Hypothalamus (tissue), 51 donors: ENCODE results near the gene FAM43A.
A peak's percentile ranks its signal among the peaks of the same experiment; 100 is the strongest.

Source experiments
- DNase-seq, 51 donors: peaks; one replicate each; lab custom pipeline; 2025; lab: John Stamatoyannopoulos, UW

Gene FAM43A

GRCh38 chr3:194685718-194686413 lies at the start of gene FAM43A:
TSS of gene FAM43A (plus strand) at chr3:194685883. CDS start at chr3:194686827, 944 bp downstream.
- DNase-seq: peak in 50 of 51 donors; percentile 19 to 86 (median 63)

GRCh38 chr3:194637066-194637465 lies 48.6 kb upstream of the FAM43A start:
- DNase-seq: peak in 1 of 51 donors; percentile 22

DNA sequence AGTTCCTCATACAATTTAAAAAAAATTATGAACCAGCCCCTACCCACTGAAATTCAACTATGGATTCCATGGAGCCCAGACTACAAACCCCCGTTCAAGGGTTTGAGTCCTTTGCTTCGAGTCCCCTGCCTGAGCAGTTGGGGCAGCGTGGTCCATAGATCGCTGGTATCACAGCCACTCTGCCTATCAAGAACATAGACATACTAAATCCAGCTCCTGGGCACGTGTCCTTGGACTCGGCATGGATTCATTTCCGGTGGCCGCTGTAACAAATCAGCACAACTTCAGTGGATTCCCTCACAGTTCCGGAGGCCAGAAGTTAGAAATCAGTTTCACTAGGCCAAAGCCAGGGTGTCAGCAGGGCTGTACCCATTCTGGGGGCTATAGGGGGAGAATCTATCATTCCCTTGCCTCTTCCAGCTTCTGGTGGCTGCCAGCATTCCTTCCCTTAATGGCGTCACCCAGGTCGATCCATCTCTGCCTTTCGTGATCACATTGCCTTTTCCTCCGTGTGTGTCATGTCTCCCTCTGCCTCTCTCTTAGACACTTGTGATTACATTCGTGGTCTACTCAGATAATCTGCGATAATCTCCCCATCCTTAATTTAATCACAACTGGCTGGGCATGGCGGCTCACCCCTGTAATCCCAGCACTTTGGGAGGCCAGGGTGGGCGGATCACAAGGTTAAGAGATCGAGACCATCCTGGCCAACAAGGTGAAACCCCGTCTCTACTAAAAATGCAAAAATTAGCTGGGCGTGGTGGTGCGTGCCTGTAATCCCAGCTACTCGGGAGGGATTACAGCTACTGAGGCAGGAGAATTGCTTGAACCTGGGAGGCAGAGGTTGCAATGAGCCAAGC lies 47.9 kb upstream of the FAM43A start:
- DNase-seq: no peak

GRCh38 chr3:194638991-194639605 lies 46.6 kb upstream of the FAM43A start:
- DNase-seq: no peak

DNA sequence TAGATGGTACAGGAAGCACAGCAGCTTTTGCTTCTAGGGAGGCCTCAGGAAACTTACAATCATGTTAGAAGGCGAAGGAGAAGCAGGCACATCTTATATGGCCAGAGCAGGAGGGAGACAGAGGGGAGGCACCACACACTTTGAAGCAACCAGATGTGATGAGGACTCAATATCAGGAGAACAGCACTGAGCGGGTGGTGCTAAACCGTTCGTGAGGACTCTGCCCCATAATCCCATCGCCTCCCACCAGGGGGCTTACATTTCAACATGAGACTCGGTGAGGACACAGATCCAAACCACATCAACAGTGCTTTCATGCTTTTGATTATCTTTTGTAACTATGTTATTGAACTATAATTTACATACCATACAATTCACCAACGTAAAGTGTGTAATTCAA lies 44.9 kb upstream of the FAM43A start:
- no peak for DNase-seq

DNA sequence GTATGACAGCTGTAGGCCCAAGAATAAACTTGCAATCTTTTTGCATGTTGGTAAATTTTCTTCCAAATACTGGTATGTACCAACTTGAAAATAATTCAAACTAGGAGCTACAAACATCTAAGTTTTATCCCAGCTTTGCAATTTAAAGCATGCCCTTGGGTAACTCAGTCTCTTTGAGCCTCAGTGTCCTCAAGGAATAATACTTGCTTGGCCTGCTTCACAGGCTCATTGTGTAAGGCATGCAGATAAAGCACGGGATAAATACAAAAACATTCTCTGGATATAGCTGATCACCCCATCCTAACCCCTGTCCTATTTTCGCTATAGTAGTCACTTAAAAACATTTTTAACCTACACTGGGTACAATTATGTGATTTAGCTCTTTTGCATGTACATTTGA lies 42.9 kb upstream of the FAM43A start:
- no peak for DNase-seq

DNA sequence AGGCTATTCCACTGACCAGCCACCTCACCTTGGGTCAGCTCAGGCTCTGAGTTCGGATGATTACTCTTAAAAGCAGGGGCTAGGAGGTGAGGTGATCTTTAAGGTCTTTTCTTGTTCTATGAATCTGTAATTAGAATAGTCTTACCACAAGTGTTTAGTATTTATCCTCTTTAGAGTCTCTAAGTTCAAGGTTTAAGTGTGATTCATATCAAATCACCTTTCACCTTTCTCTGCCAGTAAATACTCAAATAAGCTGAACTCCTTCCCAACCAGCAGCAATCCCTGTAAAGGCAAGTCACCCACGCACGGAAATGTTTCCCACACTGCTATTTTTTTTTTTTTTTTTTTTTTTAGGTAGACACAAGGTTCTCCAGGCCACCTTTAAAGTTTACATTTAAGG lies 37.9 kb upstream of the FAM43A start:
- no peak for DNase-seq

GRCh38 chr3:194654443-194654842 lies 31.2 kb upstream of the FAM43A start:
- DNase-seq: no peak

- DNase-seq: no peak
Measured at GRCh38 chr3:194657439-194657838, 28.2 kb upstream of the FAM43A start.

GRCh38 chr3:194658477-194659242 lies 27.0 kb upstream of the FAM43A start:
- no peak for DNase-seq

DNA sequence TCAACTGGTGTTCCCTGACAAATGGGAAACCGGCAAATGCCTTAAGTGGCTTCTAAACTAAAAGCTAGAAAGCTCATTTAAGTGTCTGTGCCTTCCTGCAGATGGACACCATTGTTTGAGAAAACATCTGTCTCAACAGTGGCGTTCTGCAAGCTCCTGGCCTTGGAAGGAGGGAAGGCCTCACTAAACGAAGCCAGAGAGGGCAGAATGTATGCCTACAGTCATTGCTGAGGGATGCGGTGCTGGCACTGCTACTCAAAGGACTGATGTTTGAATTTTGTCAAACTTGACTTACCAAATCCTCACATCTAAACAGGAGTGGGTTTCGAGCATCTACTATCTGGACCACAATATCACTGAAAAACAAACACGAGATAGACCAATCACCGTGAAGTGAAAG lies 25.9 kb upstream of the FAM43A start:
- DNase-seq: no peak

DNA sequence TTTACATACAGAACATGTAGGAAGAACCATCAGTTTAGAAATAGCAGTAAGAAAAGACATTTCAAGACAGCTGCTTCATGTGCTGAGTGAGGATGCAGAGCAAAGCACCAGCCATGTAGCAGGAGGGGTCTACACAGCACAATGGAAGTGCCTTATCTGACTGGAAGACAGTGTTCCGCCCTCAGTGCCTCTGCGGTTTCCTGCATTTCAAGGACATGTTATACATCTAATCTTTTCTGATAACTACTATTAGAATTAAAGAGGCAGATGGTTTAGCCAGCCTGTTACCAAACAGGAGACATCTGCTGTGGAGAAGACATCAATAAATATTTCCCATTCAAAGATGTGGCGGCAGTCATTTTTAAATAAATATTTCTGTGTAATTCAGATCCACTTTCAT lies 24.3 kb upstream of the FAM43A start:
- no peak for DNase-seq

GRCh38 chr3:194661946-194662345 lies 23.7 kb upstream of the FAM43A start:
- no peak for DNase-seq

- DNase-seq: no peak
Measured at GRCh38 chr3:194664857-194665256, 20.8 kb upstream of the FAM43A start.

DNA sequence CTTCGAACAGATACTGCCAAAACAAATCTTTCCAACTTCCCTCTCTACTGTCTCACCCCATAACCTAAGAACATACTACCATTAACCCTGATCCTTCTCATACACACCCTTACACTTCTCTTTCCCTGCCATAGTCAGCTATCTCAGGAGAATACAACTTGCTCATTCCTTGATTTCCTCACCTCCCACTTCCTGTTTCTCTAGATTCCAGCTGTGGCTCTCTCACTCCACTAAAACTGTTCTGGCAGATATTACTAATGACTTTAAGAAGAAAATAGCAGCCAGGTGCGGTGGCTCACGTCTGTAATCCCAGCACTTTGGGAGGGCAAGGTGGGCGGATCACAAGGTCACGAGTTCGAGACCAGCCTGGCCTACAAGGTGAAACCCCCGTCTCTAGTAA lies 18.3 kb upstream of the FAM43A start:
- DNase-seq: no peak

DNA sequence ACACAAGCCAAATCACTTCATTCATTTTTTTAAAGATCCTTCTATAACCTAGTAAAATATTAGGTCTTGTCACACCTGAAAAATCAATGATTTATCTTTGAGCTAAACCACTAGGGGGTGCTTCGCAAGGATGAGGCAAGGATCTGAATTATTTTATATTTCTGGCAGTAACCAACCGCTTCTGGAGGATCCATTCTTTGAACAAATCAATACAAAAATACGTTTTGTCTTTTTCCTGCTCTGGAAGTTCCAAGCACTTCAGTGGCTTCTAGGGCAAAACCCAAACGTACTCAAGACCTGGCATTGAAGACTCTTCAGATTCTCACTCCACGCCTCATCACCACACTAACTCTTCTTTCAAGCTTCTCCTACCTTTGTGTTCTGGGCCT lies 14.2 kb upstream of the FAM43A start:
- no peak for DNase-seq

DNA sequence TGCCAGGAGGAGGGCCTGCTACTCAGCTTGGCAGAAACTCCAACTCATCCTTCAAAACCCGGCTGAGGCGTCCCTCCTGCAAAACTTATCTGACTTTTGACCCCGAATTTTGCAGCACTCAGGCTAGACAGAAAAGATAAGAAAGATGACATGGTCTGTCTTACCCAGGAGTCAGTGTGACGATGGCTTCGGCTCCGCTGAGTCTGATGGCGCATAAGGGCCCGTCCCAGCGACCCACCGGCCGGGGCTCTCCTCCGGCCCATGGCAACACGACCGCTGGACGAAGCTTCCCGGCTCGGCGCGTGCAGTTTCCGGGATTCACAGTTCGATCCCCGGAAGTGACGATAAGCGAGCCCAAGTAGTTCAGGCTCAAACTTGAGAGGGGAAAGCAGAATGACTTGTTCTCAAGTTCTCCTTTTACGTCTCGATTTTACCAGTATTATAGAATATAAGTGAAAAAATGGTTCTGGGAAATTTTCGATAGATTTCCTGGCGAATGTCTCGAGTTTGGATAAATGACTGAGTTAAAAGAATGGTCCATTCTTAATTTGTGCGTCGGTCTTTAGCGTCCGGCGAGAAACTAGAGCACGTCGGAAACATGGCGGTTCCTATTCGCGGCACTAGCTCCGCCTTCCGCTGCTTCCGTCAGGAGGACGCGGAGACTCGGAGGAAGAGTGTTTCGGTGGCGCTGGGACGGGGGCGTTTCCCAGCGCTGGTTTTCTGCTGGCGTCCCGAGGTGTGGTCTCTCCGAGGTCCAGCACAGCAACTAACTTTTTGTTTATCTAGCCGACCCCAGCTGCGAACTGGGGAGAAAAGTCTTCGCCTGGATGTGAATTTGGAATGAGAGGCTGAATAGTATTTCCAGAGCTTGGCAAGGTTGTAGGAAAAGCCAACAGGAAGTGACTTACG lies 13.5 kb upstream of the FAM43A start, which contains the start of gene LSG1:
Gene LSG1 (minus strand): TSS at position 292 of the 909 bp plus-strand sequence. CDS start 29 bp downstream, at position 263.
- DNase-seq: peak; percentile 41 to 98 (median 79)

DNA sequence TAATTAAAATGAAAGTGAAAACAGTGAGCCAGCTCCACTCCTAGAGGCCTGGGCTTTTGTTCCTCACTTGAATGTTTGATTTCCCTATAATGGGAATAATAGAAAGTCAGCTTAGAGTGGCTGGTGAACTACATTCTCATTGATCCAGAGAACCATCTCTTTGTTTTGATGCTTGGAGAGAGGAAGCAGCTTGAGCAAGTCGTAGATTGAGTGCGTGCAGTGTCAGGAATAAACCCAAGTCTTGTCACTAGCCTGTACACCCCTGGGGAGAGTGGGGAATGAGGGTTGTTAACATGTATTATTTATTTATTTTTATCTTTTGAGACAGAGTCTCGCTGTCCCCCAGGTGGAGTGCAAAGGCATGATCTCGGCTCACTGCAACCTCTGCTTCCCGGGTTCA lies 12.8 kb upstream of the FAM43A start:
- DNase-seq: peak in 1 of 51 donors; percentile 19

DNA sequence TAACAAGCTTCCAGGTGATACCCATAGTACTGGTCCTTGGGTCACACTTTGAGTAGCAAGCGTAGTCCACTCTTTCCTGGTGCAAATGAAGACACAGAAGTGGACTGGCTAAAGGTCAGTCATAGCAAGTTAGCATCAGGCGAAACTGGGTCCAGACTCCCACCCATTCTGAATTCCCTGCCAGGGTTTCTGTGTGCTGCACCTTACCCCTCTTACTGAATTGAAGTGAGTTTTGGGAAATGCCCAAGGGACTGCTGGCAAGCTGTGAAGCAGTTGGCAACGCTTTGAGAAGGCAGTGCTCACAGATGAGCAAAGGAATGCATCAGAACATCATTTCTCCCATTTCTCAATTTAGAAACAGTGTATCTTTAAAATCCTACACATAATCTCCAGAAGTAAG lies 11.9 kb upstream of the FAM43A start:
- DNase-seq: no peak
